Measurements from ENCODE around the gene CHRNA1. TPM values are rescaled to one million over a fixed set of nuclear protein-coding genes. Genes with fewer than 3 reads are reported as not detected.

Gene CHRNA1
- total and polyA plus RNA-seq, 8 donors = 0.14 to 0.61 (median 0.28) TPM; not detected in 2

DNA sequence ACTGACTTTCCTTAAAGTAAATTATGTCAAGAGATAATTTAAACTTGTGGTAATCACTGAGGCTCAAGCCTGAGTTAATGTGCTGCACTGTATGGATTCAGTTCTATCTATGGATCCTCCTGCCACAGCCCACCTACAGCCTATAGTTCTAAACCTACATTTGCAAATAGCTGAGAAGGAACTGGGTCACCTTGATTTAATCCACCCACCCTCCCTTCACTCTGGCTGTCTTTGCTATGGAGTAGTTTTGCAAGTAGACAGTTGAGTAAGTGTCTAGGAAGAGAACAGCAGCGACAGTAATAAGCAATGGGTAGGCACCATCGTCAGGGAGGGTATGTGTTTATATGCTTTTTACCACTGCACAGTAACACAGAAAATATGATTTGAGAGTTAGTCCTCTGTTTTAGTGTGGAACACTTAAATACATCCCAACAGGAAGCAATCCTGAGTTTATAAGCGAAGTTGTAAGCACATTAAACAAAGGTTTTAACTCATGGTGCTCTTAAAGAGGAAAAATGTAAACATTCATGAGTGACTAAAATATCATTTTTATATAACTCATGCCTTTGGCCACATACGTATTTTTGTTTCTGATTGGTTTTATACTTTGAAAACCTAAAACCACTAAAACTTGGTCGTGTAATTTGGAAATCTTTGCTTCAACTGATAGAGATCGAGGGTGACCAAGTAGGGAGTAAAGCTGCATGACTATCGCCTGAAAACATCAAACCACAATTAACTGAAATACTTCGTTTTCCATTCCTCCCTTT, 36.3 kb upstream of the CHRNA1 start:
- no peaks in the 10 kb centered on the region for H3K36me3 ChIP-seq
- ATAC-seq = no peak
- TF ChIP-seq, protein P1, sequence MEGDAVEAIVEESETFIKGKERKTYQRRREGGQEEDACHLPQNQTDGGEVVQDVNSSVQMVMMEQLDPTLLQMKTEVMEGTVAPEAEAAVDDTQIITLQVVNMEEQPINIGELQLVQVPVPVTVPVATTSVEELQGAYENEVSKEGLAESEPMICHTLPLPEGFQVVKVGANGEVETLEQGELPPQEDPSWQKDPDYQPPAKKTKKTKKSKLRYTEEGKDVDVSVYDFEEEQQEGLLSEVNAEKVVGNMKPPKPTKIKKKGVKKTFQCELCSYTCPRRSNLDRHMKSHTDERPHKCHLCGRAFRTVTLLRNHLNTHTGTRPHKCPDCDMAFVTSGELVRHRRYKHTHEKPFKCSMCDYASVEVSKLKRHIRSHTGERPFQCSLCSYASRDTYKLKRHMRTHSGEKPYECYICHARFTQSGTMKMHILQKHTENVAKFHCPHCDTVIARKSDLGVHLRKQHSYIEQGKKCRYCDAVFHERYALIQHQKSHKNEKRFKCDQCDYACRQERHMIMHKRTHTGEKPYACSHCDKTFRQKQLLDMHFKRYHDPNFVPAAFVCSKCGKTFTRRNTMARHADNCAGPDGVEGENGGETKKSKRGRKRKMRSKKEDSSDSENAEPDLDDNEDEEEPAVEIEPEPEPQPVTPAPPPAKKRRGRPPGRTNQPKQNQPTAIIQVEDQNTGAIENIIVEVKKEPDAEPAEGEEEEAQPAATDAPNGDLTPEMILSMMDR (IDR thresholded peaks at IDR 0.05) = no peak

DNA sequence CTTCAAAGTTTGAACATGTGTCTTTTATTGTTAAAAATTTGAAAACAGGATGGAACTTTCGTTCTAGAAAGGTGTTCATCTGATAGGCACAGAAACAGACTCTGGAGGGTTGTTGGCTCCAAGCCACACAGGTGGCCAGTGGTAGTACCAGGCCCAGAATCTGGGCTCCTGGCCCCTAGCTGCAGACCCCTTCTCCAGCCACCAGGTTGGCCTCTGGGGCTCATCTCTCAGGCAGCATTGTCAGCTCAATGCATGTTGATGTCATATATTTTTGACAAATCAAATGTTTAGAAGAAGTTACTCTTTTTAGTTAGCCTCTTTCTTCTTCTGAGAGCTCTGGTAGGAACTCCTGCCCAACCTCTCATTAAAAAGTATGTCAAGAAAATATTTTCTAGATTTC, 34.5 kb upstream of the CHRNA1 start:
- H3K36me3 ChIP-seq = no peaks in the 10 kb centered on the region
- ATAC-seq = no peak
- H3K4me3 ChIP-seq = no peak overlapping the region
- no peak overlapping the region for H3K27ac ChIP-seq
- H3K27me3 ChIP-seq = no peaks in the 10 kb centered on the region
- no peaks in the 10 kb centered on the region for H3K4me1 ChIP-seq
- TF ChIP-seq, protein P1 (IDR thresholded peaks at IDR 0.05) = no peak
- DNase-seq = no peak
- intact Hi-C loops (cut with DNase I) = no loop called here
- H3K9me3 ChIP-seq = no peaks in the 10 kb centered on the region

More for the DNA sequence above, 36.3 kb upstream of the CHRNA1 start:
- Histone ChIP-seq H3K4me3 (no peak overlapping the region), H3K4me1 (no peaks in the 10 kb centered on the region), H3K9me3 (no peaks in the 10 kb centered on the region), H3K27ac (no peak overlapping the region), H3K27me3 (no peaks in the 10 kb centered on the region)
- DNase-seq = no peak
- intact Hi-C loops (cut with DNase I) = no loop called here

DNA sequence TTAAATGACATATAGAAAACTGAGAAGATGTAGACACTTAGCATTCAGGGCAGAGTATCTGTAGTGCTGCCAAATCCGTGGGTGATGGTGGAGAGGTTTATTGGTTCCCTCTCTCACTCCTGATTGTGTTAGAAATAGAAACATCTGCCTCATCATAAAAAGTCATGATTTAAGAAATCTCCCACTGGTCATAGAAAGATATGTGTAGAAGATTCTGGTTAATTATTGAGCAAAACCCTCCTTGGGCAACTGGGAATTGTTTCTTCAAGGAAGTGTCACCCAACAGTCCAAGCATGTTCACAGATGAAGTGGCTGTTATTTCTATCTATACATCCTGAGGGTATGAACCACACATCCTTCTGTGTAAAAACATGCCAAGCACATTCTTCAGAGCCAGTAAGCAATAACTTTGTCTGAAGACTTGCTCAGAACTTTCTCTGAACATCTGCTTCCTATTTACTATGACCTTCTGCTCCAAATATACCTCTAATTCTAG, 33.6 kb upstream of the CHRNA1 start:
- no peaks in the 10 kb centered on the region for H3K4me1 ChIP-seq
- ATAC-seq (no peak), DNase-seq (no peak)
- H3K4me3 ChIP-seq = no peak overlapping the region
- no peaks in the 10 kb centered on the region for H3K27me3 ChIP-seq
- intact Hi-C loops (cut with DNase I) = no loop called here
- H3K27ac ChIP-seq = no peak overlapping the region
- H3K36me3 ChIP-seq = no peaks in the 10 kb centered on the region
- TF ChIP-seq, protein P1 (IDR thresholded peaks at IDR 0.05) = no peak
- no peaks in the 10 kb centered on the region for H3K9me3 ChIP-seq

DNA sequence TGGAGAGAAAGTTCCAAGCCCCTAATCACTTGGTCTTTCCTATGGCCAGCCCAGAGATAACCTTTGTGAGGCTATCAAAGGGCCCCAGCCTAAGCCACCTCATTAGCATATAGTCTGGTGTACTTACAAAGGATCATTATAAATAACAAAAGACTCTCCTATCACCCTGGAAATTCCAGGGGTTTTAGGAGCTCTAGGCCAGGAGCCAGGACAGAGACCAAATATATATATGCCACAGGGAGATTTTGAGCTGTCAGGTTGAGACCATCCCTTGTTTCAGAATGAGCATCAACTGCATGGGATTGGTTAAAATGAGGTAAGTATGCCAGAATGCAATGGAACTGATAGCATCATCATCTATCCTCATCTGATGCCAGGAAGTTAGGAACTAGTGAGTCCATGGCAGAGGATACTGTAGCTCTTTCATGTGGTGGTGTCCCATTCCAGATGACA, 32.1 kb upstream of the CHRNA1 start:
- no peak overlapping the region for H3K4me3 ChIP-seq
- TF ChIP-seq, protein P1 (IDR thresholded peaks at IDR 0.05) = no peak
- intact Hi-C loops (cut with DNase I) = no loop called here
- no peak overlapping the region for H3K27ac ChIP-seq
- no peaks in the 10 kb centered on the region for H3K27me3 ChIP-seq
- no peaks in the 10 kb centered on the region for H3K4me1 ChIP-seq
- no peaks in the 10 kb centered on the region for H3K9me3 ChIP-seq
- no peaks in the 10 kb centered on the region for H3K36me3 ChIP-seq
- ATAC-seq = no peak
- no peak for DNase-seq

DNA sequence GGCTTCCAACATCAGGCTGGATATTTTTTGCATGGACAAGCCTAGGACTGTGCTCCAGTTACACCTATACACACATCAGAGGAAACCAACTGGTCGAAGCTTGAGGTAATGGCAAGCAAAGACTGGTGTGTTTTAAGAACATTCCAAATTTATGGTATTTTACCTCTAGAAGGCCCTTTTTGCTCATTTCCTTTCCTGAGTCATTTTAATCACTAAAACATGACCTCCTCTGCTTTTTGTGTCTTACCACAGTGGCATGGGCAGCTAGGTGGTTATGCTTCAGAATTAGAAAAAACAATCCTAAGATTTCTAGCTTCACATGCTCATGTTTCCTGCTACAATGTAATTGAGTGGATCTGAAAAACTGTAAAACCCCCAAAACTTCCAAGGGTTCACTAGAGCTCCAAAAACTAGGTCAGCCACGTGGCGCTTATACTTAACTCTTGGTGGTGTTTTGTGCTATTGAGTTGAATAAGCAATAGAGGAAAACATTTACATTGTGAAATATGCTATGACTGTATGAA, 30.6 kb upstream of the CHRNA1 start:
- H3K9me3 ChIP-seq = no peaks in the 10 kb centered on the region
- ATAC-seq = no peak
- intact Hi-C loops (cut with DNase I) = no loop called here
- H3K27ac ChIP-seq = no peak overlapping the region
- H3K4me3 ChIP-seq = no peak overlapping the region
- no peak for DNase-seq
- no peaks in the 10 kb centered on the region for H3K4me1 ChIP-seq
- H3K36me3 ChIP-seq = no peaks in the 10 kb centered on the region
- TF ChIP-seq, protein P1 (IDR thresholded peaks at IDR 0.05) = no peak
- H3K27me3 ChIP-seq = no peaks in the 10 kb centered on the region

All from left lung (tissue), 10 donors.